Right kidney (tissue), 1 donor: Measurements from ENCODE around the gene INSYN2B.

Experiments used
- DNase-seq: peaks from one replicate; pipeline ENCODE4 v3.0.0-alpha.2; 2016

INSYN2B gene

DNA sequence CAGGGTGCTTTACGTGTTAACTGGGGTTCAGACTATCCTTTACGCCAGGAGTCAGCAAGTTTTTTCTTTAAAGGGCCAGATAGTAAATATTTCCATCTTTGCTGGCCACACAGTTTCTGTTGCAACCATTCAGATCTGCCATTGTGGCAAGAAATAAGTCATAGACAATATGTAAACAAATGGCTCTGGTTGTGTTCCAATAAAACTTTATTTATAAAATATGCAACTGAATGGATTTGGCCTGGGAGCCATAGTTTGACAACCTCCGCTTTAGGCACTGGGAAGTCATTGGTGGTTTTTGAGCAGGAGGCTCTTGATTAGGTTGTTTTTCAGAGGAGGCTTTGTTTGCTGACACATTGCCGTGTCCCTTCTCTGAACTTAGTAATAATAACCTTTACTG, 90.7 kb downstream of the INSYN2B start:
- no peak for DNase-seq

DNA sequence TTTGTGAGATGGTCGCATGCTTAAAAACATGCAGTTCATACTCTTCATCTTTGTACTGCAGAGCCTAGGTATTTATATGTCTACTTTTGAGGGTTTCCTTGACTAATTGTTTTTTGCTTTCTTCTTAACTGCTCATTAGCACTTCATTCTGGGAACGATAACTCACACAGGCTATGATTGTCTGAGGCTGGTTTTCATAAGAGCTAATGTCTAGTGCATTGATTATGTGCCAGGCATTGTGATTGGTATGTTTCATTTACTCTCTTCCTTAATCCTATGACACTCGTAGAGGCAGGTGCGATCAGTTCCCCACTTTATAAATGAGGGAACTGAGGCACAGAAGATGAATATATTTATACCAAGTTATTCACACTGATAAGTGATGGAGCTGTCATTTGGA, 93.6 kb downstream of the INSYN2B start:
- no peak for DNase-seq

DNA sequence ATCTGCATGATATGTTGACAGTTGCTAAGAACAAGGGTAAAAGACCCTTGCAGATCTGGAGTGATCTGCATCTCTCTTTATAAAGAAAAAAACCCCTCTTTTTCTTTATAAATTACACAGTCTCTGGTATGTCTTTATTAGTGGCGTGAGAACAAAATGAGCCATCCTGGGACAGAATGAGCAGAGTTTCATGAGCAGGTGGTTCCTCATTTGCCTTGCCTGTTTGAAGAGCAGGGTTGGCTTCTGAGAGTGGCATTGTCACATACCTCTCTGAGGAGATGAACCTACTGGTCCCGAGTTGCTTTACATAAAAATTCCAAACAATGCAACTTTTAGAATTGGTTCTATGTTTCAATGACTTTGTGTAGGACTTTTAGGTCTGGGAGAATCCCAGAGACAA, 94.3 kb downstream of the INSYN2B start:
- no peak for DNase-seq

DNA sequence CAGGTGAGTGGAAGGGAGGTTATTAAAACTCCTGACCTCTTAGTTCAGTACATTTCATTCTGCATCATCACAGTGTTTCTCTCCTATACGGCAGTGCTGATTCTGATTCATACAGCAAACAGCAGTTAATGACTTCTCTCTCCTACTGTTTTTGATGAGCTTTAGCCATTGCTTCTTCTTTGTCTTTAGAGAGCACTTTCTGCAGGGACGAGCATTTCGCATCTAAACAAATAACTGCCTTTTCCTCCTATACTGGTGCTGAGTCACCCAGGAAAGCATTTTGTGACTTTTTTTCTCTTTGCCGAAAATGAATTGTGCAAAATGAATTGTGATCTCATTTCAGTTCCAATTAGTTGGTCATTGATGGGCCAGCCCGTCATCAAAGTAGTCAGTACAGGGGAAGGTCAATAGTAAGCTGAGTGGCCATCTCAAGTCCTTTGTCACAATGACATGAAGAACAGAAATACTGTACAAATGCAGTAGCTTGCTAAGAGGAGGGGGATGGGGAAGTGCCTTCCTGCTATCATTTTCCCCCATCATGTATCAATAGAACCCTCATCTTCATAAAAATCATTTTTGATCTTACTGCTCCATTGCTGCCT, 98.5 kb downstream of the INSYN2B start:
- DNase-seq: no peak

DNA sequence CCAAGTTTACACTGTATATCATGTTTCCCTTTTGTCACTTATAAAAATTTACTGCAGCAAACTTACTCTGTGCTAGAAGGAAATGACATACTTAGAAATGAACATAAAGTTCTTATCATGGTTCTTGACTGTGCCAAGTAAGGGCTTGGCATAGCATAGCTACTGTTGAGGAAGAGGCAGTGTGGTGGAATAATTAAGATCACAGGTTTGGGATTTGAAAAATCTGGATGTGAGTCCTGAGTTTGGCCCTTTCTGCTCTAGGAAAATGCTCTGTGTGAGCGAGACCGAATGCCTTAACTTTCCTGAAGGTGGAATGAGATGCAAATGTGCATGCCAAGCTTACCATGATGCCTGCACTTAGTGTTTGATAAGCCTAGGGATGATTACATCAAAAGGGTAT, 99.5 kb downstream of the INSYN2B start:
- no peak for DNase-seq

DNA sequence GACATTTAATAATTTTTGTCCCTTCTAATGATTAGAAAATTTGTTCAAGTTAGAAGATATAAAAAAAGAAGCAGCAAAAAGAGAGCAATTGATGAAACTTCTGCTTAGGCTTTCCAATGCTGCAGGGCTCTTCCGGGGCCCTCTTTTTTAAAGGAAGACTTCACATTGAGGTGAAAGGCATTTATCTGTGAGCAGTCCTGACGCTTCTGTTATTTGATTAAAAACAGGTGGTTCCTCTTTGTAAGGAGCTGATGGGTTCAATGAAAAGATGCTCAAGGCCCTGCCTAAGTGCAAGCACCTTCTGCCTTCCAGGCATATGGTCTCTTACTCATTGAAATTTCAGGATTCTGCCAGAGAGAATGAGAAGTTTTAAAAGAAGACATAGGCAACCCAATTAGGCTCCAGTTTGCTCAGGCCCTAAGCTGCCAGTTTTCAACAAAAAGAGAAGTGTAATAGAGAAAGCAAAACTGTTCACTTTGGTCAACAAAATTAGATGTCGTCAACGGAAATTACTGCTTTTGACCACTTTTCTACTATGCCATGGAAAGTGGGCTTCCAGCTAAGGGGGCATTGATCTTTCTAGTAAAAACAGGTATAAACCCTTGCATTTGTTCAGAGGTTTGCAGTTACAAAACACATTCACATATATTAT, 100.2 kb downstream of the INSYN2B start:
- no peak for DNase-seq

DNA sequence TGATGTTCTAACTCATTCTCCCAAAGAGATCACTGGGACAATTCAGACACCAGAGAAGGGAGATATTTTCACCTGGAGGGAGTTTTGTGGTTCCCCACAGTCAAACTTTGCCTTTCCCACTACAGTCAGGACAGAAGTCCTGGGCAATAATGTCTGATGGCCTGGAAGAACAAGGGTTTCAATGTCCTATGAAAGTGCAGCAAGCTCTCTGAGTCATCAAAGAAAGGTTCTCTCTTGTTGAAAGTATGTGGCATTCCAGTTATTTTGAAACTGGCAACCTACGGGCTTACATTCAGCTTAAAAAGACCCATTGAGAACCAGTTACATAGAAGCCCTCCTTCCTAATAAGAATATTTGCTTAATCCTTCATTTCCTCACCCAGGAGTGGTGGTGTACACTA, 103.9 kb downstream of the INSYN2B start:
- no peak for DNase-seq

DNA sequence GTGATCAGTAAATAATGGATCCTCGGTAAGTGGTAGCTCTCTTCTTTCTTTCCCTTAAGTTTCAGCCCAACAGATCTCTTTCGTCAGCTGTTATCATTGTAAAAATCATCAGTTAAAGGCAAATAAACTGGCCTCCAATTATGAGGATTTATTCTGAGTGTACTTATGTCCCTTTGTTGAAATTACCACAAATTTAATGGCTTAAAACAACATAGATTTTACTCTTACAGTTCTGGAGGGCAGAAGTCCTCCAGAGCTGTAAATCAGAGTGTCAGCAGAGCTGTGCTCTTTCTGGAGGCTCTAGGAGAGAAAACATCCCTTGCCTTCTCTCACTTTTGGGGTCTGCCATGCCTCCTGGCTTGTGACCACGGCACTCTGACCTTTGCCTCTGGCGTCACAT, 104.6 kb downstream of the INSYN2B start:
- DNase-seq: peak; percentile 10

DNA sequence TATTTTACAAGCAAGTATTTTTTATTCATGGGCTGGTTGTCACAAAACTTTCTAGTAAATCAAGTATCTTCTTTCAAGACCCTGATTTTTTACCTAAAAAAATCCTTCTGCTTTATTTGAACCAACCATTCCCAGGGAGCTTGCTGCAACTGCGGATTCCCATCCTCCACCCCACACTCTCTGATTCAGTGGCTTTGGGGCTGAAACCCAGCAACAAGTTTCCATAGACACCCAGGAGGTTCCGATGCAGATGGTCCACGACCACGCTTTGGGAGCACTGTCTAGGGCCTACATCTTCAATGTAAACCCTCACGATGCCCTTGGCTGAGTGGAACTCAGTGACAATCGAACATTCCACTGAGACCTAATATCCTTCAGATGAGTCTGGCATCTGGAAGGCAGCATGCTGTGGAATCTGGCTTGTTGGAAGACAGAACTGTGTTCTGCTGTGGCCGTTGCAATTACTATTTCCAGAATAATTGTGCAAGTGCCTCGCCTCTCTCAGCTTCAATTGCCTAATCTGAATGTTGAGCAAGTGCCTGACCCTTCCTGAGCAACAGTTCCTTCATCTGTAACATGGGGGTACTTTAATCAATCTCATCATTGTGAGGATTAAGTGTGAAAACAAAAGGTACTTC, 105.1 kb downstream of the INSYN2B start:
- DNase-seq: no peak

DNA sequence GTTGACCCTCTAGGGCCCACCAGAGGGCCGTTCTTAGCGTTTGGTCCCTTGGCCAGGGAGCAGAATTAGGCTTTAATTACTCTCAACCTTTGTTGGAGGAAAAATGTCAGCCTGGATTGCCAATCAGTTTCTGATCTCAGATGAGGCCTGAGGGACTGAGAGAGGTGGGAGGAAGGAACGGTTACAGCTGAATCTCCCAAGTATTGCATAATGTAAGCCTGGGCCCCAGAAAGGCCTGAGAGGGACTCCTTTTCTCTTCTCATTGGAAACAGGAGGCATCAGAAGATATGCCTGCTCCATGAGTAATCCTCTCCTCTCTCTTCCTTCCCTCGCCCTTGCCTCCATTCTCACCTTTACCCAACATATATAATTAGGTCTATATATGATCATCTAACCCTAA, 105.7 kb downstream of the INSYN2B start:
- no peak for DNase-seq

DNA sequence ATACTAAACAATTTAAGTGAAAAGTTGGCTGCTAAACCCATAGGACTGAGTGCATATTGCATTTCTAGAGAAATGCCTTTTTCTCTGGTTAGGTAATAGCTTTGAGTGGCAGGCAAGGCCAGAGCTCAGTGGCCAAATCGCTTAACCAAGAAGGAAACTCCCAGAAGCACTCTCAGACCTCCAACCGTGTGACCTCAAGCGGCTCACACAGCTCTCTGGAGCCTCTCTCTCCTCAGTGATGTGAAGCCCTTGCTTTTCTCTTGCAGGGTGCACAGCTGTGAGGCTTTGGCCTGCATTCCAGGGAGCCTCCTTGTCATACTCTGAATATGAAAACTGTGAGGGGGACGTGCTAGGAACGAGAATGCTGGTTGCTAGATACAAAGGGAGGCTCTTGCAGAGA, 106.7 kb downstream of the INSYN2B start:
- no peak for DNase-seq

DNA sequence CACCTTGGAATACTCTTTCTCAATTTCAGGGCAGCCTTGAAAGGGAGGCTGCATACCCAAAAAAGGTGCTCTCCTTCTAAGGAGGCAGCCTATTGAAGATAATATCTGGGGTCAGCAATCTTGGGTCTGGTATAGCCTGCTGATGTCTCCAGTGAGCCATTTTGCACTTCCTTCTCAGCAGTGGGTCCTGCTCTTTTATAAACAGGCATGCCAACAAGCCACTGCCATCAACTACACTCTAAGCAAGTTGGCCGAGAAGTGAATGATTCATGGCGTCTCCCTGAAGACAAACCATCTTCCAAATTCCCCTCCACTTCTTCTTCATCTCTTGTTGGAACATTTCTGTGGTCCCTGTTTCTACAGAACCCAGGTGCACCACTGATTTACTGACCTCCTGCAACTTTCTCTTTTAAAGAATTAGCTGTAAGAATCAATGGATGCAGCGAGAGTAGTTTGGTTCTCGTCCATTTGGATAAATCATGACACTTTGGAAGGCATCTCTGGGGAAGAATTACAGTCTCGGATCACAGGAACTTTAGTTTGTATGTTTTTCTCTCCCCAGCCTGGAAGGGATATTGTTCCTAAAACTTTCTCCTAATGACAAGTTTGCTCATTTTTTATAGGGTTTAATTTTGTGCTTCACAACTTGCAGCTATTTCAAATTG, 108.3 kb downstream of the INSYN2B start:
- DNase-seq: no peak

DNA sequence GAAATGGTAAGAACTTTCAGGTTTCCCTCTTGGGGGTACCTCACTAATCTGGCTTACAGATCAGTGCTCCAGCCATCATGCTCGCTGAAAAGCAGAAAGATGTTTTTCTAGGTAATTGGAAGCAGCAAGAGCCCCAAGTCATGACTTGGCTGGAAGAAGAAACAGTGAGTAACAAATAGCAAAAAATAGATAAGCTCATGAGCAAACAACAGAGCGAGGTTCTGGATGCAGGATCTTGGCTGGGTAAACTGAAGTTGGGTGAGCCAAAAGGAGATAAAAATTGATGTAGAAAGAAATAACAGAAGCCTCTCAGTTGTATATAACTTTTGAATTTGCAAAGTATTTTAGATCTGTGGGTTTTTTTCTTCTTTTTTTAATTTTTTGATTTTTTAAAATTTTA, 110.1 kb downstream of the INSYN2B start:
- DNase-seq: no peak

DNA sequence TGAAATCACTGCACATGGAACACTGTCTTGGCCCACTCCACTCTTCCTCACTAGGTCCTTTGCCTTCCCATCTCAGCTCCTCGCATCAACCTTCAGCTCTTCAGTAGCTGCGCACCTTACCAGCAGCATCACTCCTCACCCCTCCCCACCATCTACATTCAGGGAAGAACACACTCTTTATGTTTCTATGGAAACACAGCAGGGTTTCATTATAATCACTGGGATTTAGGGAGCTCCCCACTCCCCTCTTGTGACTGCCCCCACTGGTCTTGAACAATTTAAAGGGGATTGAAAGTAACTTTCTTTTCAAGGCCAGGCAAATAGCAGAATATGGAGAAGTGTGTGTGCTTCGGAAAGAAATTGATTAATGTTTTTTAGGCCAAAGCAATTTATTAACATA, 111.2 kb downstream of the INSYN2B start:
- DNase-seq: no peak

DNA sequence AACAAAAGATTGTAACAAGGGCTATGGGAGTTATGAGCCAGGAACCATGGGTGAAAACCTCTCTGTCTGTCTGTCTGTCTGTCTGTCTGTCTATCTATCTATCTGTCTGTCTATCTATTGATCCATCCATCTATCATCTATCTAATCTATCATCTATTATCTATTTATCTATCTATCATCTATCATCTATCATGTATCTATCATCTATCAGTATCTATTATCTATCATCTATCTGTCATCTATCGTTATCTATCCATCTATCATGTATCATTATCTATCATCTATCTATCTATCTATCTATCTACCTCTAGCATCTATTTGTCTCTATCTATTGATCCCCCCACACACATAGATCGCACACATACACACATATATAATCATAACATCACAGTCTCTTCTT, 112.9 kb downstream of the INSYN2B start:
- DNase-seq: no peak

DNA sequence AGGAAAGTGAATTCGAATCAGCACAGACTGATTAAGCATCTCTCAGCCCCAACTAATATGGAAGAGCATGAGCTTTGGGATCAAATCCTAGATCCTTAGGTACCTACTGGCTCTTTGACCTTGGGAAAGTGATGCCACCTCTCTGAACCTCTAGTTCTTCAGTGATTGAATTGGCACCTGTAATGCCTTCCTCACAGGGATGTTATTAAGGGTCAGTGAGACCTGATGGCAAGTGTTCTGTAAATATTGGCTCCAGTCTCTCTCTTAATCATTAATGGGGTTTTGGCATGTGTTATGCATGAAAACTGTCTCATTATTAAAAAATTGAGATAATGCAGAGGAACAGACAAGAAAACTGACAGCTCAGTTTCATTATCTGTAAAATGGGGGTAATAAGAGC, 115.8 kb downstream of the INSYN2B start:
- no peak for DNase-seq

DNA sequence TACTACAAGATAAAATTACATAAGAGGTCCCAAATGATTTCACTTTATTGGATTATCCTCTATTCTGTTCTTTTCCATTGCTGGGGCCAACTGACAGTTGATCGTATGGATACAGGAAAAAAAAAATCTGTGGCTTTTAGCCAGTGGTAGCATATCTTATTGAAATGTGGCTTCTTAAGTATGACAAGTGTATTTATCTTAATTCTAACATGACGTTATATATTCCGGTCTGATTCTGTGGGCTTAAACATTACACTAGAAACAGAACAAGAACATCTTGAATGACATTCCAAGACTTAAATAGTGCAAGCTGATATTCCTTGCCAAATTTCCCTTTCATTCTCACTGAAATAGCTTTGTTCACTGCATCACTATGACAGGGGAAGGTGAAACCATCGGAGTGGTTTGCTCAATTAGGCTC, 117.9 kb downstream of the INSYN2B start:
- no peak for DNase-seq

DNA sequence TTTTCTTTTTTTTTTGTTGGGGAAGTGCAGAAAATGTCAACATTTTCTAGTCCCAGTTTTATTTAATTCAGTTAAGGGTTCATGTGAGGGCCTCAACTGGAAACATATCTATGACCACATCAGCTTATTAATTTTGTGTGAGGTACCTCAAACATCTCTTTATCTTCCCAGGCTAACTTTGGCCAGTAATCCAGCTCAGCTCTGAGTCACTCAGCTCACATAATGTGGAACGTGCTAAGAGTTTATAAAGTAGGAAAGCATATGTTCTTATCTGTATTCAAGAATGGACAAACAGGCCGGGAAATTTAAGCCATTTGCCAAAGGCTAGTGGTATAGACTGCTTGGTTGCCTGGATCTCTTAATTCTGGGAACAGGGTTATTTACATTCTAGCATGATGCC, 118.4 kb downstream of the INSYN2B start:
- DNase-seq: no peak

DNA sequence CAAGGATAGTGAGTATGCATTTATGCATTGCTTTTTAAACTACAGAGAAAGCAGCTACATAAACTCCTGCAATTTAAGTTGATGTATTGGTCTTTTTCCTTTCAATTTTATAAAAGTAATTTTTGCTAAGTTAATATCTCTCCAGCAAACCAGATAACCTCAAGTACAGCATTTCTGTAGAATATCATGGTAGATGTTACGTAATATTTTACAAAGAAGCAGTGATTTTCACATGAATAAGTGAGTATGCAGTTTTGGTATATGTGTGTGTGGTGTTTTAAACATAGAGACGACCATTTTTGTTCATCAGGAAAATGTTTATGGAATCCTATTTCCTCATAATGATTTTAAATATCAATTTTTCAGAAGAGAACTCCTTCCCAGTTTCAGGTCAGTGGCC, 118.9 kb downstream of the INSYN2B start:
- no peak for DNase-seq

DNA sequence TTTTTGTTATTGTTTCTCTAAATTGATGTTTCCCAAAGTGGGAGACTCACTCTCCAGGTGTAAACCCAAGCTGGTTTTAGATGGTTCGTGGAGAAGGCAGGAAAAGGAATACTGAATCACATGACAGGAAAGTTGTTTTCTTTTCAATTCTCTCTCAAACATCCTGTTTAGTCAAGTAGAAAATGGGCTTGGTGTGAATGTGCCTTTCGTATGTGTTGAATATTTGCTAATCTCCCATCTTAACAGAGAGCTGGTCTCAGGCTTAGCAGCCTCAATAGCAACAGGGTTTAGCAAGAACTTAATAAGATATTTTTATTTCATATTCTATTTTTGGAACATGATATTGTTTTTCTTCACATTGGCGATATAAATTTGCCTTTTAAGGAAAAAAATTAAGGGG, 119.7 kb downstream of the INSYN2B start:
- no peak for DNase-seq

DNA sequence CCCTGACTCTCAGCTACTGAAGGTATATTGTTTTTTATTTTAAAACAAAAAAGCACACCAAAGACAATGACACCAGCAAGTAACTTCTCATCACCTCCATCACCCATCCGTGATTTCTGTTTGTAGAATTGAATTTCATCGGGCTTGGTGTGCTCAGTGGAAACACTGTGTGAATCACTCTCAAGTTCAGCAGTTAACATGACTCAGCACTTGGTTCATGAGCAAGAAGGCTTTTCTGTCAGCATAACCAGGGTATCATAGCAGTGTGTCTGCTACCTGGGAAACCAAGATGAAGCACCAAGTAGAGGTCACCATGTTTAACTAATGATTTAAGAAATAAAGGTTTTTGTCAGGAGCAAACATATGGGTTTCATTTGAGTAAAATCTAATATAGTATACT, 123.7 kb downstream of the INSYN2B start:
- no peak for DNase-seq

DNA sequence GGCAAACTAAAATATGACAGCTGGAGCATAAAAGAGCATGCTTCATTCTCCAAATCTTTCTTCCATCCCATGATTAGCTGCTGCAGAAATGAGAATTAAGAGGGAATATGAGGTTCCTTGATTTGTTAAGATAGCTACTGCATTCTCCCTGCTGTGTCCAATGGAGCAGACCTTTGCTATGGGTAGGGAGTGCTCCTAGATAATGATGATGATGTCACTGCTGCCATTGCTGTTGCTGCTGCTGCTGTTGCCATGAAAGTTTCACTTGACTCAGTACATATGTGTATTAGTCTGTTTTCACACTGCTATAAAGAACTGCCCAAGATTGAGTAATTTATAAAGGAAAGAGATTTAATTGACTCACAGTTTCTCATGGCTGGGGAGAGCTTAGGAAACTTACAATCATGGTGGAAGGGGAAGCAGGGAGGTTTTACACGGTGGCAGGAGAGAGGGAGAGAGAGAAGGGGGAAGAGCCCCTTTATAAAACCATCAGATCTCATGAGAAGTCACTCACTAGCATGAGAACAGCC, 128.9 kb downstream of the INSYN2B start:
- DNase-seq: no peak

DNA sequence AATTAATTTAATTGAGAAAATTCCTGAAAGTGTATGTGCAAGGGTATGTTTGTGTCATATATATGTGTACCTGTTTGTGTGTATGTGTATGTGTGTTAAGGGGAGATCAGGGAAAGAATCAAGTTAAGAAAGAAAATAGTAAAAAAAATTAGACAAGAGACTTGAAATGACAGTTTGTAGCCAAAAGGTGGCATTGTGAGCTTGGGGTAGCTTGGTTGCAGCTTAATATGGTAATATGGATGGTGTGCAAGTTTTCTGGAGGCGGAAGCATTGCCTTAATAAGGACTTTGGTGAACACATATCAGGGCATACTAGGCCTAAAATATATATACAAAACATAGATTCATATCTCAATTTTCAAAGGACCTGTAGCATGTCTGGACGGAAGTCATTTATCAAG, 129.9 kb downstream of the INSYN2B start:
- no peak for DNase-seq
